Testis (tissue), 3 donors: ENCODE data around the gene FLT1. TPM values are rescaled to one million over a fixed set of nuclear protein-coding genes. Genes with fewer than 3 reads are reported as not detected.

Source experiments
- DNase-seq: peaks from one replicate; pipeline ENCODE4 v3.0.0-alpha.2; 2019
- H3K27ac ChIP-seq, 2 donors: fragments of 200-600 bp; sonication (generic); one replicate each; pipeline ENCODE4 v1.5.1; 2019
- H3K27me3 ChIP-seq: fragments of 200-600 bp; sonication (generic); one replicate; pipeline ENCODE4 v1.5.1; 2019
- H3K36me3 ChIP-seq: fragments of 200-600 bp; sonication (generic); one replicate; pipeline ENCODE4 v1.5.1; 2017; ENCODE audit warnings: low read depth; ENCODE audit errors: missing control alignments
- H3K4me1 ChIP-seq: fragments of 200-600 bp; sonication (generic); one replicate; pipeline ENCODE4 v1.5.1; 2019
- H3K4me3 ChIP-seq, 2 donors: fragments of 200-600 bp; sonication (generic); one replicate each; pipeline ENCODE4 v1.5.1; 2017 to 2019
- H3K9me3 ChIP-seq: fragments of 200-600 bp; sonication (generic); one replicate; pipeline ENCODE4 v1.5.1; 2017
- CTCF ChIP-seq, 3 experiments: fragments of 450-650 bp in 2 of 3; fragments of 200-600 bp in 1 of 3; sonication (generic) in 1 of 3; IDR thresholded peaks; one replicate each; pipeline ENCODE4 v1.5.1; 2016 to 2019; ENCODE audit warnings: antibody characterized with exemption in 3 of 3, mild to moderate bottlenecking in 2 of 3, moderate library complexity in 1 of 3
- POLR2A ChIP-seq: fragments of 450-650 bp; IDR thresholded peaks from one replicate; pipeline ENCODE4 v1.6.1; 2017; ENCODE audit warnings: antibody characterized with exemption, mild to moderate bottlenecking, moderate library complexity
- WGBS, 2 donors: methylation state at CpG; one replicate each; pipeline ENCODE4 v1.1.5; 2018; 5-methylcytosine and 5-hydroxymethylcytosine counted together
- intact Hi-C: fragments of 100-400 bp; cut with DNase I; formaldehyde crosslinking; loops from one replicate; pipeline ENCODE4 v1.15.1; 2023; ENCODE audit warnings: low total_unique reads
- polyA plus RNA-seq: library from polyadenylated mRNA; stranded (reverse); fragments of 350-450 nt; fragmentation: Illumina TruSeq; extraction: RNeasy Lipid Tissue Mini Kit (QIAGEN cat#74804); gene quantifications from one replicate; pipeline ENCODE4 v1.2.3, GENCODE V29; 2014; ENCODE audit warnings: low read depth, low replicate concordance; ENCODE audit not compliant: insufficient read depth
- total RNA-seq, 2 donors: library from RNA; depleted of rRNA; stranded (reverse); fragments of >200 nt; gene quantifications; one replicate each; pipeline ENCODE4 v1.2.3, GENCODE V29; 2016

The FLT1 gene
- total and polyA plus RNA-seq, 3 donors from 2014 or later: 26.6 to 48.1 (median 47.4) TPM

- Histone ChIP-seq H3K36me3 (no peaks in the 10 kb centered on the region), H3K4me3 (no peak overlapping the region), H3K9me3 (no peaks in the 10 kb centered on the region), H3K27me3 (no peaks in the 10 kb centered on the region), H3K4me1 (no peaks in the 10 kb centered on the region), H3K27ac (no peak overlapping the region)
- intact Hi-C loops: no loop called here
- DNase-seq: peak; percentile 29
- TF ChIP-seq CTCF (IDR thresholded peaks at IDR 0.05) (no peak), POLR2A (no peak)
- WGBS, 2 donors: 69 to 78% methylated on average over 5 of the region's 5 CpGs
Measured at GRCh38 chr13:28423010-28423409, 71.9 kb downstream of the FLT1 start.

DNA sequence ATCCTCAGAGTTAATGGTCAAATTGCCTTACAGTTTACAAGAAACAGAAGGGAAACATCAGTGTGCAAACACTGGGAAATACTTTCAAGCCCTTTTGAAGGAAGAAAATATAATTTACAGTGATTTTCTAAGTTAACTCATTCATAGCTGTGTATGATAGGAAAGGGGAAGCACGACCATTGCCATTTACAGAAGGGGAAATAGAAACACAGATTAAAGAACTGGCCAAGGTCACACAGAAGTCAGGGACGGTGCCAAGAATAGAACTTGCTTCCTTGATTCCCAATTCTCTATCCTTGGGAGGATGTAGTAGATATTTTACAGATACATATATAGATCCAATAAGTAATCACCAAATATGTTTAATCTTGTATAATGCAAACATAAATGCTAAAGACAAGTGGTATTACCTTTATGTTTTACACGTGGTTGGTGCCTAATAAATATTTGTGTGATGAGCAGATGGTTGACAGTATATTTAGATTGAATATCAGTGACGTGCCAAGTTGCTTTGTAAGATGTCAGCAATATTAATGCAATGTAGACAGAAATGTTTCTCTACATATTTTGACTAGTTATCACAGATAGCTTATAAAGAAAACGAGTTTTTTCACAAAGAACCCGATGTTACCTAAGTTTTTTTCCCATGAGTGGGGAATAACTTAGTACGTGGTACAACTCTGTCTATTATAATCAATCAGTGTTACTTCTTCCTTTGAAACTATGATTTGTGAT lies 73.1 kb downstream of the FLT1 start:
- Histone ChIP-seq H3K9me3 (no peaks in the 10 kb centered on the region), H3K27ac (no peak overlapping the region), H3K36me3 (no peaks in the 10 kb centered on the region), H3K4me1 (no peaks in the 10 kb centered on the region), H3K4me3 (no peak overlapping the region), H3K27me3 (no peaks in the 10 kb centered on the region)
- no peak for DNase-seq
- WGBS, 2 donors: 70 to 72% methylated on average over 7 of the region's 7 CpGs
- TF ChIP-seq POLR2A (no peak), CTCF (IDR thresholded peaks at IDR 0.05) (no peak)
- intact Hi-C loops: no loop called here

DNA sequence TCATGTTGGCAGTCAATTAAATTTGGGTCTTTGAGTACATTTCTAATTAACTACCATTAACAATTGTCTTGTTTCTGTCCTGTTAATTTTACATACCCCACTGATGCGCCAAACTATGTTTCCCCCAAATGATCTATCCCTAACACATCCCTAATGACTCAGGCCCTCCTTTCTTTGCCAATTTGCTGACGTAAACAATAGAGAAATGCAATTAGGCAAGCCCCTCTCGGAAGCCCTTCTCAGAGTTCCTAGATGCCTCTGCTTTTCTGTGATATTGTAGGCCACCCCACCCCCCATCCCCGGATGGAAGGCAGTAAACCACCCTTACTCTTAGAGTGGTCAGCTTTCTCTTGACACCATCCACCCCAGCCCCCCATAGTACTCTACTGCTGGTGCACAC lies 74.2 kb downstream of the FLT1 start:
- Histone ChIP-seq H3K36me3 (no peaks in the 10 kb centered on the region), H3K4me1 (no peaks in the 10 kb centered on the region), H3K4me3 (no peak overlapping the region), H3K9me3 (no peaks in the 10 kb centered on the region), H3K27me3 (no peaks in the 10 kb centered on the region), H3K27ac (no peak overlapping the region)
- DNase-seq: no peak
- intact Hi-C loops: no loop called here
- 89 to 90% methylated on average over 4 of the region's 4 CpGs for WGBS, 2 donors
- TF ChIP-seq POLR2A (no peak), CTCF (IDR thresholded peaks at IDR 0.05) (no peak)

- DNase-seq: no peak
- TF ChIP-seq CTCF (IDR thresholded peaks at IDR 0.05) (no peak), POLR2A (no peak)
- no peaks in the 10 kb centered on the region for H3K9me3 ChIP-seq
- H3K27me3 ChIP-seq: no peaks in the 10 kb centered on the region
- H3K4me3 ChIP-seq: no peak overlapping the region
- intact Hi-C loops: no loop called here
- H3K4me1 ChIP-seq: no peaks in the 10 kb centered on the region
- 83 to 93% methylated on average over 3 of the region's 3 CpGs for WGBS, 2 donors
- no peaks in the 10 kb centered on the region for H3K36me3 ChIP-seq
- H3K27ac ChIP-seq: no peak overlapping the region
Measured at GRCh38 chr13:28415994-28416421, 78.9 kb downstream of the FLT1 start.

DNA sequence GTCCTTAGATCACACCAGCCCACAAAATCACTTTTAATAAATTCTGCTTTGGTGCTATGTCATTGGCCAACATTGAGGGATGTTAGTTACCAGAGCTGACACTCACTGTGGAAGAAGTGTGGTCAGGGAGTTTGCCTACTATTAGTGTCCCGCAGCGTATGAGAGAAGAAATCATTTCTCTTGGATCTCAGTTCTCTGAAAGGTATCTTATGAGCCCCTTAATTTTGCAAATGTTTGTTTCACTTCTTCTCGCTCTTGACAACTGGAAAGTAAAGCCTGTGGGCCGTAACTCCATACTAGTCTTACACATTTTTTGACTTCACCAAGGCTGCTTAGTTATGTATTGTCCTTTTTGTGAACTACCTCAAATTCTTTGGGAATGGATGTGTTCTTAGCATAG lies 80.9 kb downstream of the FLT1 start:
- H3K27me3 ChIP-seq: no peaks in the 10 kb centered on the region
- no peak overlapping the region for H3K27ac ChIP-seq
- 86 to 96% methylated on average over 4 of the region's 4 CpGs for WGBS, 2 donors
- intact Hi-C loops: no loop called here
- no peaks in the 10 kb centered on the region for H3K36me3 ChIP-seq
- H3K4me1 ChIP-seq: peaks cover 2% of the 10 kb centered on the region
- TF ChIP-seq CTCF (IDR thresholded peaks at IDR 0.05) (no peak), POLR2A (no peak)
- no peak overlapping the region for H3K4me3 ChIP-seq
- no peak for DNase-seq
- no peaks in the 10 kb centered on the region for H3K9me3 ChIP-seq
